Activated CD8-positive, alpha-beta memory T cell treated with anti-CD3 and anti-CD28 coated beads, Interleukin-2, amount 50 U/mL, for 24 hours (primary cell): ENCODE measurements around the gene SPDYA.

Experiments used
- DNase-seq: peaks from one replicate; pipeline ENCODE4 v3.0.0-alpha.2; 2020; ENCODE audit errors: extremely low read depth

Gene SPDYA

DNA sequence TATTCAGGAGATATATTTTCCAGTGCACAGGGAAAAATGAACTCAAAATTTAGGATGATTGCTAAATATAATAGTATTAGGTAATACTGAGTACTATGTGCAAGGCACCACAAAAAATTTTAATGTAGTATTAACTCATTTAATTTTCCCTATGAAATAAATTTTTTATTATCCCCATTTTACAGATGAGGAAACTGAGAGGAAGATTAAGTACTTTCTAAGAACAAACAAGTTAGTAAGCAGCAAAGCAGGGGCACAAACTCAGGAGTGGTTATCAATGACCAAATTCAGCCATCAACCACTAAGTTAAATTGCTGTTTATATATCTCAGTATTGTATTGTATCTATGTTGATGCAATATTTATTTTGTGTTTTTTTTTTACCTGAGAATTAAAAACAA, 14.2 kb downstream of the SPDYA start:
- DNase-seq: no peak

DNA sequence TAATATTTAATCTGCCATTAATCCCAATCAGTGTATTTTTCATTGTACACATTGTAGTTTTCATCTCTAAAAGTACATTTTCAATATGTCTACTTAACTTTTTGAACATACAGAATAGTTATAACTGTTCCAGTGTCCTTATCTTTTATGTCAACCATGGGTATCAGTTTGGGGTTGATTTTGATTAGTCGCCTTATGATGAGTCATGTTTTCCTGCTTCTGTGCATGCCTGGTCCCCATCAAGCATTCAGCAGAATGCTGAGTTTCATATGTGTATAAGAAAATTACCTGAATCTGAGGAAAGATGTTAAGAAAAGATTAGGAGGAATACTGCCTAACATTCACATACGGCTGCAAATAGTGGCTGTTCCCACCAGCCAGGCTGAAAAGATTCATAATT, 17.7 kb downstream of the SPDYA start:
- no peak for DNase-seq

DNA sequence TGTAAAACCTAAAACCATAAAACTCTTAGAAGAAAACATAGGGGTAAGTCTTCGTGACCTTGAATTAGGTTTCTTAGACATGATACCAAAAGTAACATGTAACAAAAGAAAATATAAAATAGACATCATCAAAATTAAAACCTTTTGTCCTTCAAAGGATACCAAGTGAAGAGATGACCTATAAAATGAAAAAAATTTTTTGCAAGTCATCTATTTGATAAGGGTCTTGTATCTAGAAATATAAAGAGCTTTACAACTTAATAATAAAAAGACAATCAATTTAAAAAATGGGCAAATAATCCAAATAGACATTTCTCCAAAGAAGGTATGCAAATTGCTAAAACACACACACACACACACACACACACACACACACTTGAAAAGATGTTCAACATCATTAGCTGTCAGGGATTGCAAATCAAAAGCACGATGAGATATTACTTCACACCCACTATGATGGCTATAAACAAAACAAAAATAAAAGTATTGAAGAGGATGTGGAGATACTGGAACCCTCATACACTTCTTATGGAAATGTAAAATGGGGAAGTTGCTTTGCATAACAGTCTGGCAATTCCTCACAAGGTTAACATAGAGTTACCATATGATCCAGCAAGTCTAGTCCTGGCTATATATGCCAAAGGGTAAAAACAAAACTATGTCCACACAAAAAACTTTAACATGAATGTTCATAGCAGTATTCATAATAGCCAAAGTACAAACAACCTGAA, 23.3 kb downstream of the SPDYA start:
- DNase-seq: no peak

GRCh38 chr2:28835781-28836180, 25.1 kb downstream of the SPDYA start:
- no peak for DNase-seq

DNA sequence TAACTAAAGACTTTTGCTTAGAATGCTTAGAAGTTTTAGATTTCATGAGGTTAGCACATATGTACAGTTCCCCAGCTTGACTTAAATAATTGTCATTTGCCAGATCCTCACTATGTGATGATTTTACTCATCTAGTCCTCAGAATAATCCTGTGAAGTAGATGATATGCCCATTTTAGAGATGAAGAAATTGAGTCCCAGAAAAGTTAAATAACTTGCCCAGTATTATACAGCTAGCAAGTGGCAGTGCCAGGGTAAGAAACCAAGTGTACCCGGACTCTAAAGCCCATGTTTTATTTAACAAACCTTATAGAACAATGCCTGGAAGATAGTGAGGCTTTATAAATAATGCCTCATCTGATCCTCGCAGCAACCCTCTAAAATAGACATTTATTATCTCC, 28.3 kb downstream of the SPDYA start:
- DNase-seq: no peak

DNA sequence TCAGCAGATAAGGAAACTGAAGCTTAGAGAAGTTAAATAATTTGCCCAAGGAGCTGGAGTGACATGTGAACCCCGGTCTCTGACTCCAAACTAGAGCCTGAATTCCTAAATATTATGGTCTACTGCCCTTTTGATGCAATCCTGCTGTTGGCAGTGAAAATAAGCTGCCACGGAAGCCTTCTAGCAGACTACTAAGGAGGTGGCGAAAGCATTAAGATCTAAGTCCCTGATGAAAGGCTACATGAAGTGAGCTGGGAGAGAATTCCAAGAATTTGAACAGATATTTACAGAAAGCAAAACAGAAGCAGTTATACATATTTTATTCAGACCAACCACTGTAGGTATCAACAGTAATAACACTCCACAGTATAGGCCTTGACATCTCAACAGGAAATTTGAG, 31.4 kb downstream of the SPDYA start:
- DNase-seq: no peak

GRCh38 chr2:28855193-28855592, 44.6 kb downstream of the SPDYA start:
- no peak for DNase-seq

GRCh38 chr2:28855977-28856376, 45.3 kb downstream of the SPDYA start:
- DNase-seq: no peak

- DNase-seq: no peak
Observed at GRCh38 chr2:28868611-28869010, 58.0 kb downstream of the SPDYA start.

DNA sequence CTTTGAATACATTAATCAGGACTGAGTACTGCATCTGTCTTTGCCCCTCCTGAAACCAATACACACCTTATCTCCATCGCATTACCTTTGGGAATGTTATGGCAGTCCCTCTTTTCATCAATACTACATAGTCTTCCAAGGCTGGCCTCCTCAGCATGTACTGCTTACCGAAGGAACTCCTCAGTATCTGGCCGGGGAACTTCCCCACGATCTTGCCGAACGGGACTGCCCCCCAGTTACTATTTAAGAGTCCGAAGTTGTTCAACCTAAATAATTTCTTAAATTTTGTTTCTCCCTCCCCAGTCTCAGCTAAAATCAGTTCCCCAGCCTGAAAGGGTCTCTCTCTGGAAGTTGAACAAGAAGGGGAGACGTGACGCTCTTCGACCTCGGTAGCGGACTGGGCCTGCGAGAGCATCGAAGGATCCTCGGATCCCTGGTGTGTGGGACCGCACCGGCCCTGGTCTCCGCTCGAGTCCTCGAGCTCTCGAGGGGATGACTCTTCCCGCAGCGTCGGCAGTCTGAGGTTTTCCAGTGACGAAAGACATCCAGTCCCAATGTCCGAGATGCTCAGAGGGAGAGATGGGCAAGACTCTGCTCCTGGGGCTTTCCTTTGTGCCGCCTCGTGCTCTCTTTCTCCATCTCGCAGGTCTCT, 59.0 kb downstream of the SPDYA start:
- DNase-seq: no peak

DNA sequence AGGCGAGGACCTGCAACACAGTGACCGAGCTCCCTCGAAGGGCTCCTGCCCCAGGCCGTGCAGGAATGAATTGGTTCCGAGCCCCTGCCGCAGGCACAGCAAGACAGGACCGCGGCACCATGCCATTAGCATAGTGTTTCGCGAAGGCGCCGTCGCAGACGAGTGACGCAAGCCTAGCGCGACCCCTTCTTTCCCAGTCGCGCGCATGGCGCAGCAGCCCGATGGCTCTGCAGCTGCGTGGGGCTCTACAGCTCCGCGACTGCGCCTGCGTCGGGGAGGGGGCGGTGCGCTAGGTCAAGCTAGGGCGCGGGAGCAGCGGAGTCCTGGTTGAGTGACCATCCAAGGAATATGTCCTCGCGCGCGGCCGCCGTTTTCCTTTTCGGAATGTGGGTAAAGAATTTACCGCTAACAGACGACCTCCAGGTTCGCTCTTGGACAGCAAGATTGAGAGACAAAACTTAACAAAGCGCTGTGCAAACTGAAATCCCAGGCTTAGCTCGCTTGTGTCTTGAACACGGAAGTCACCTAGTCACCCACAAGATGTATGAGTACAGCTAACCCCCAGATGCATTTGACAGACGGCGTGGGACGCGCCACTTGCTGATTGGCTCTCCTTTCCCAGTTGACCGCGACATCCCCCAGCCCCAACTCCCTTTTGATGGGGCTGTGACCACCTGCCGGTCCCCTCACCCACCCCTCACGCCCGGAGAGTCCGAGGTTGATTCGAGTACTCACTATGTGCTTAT, 59.7 kb downstream of the SPDYA start, which contains the start of gene TRMT61B:
Gene TRMT61B (minus strand): TSS at position 164 of the 746 bp plus-strand sequence. CDS start 32 bp downstream, at position 132.
- DNase-seq: peak; percentile 94

GRCh38 chr2:28871620-28872019, 61.0 kb downstream of the SPDYA start:
- no peak for DNase-seq

DNA sequence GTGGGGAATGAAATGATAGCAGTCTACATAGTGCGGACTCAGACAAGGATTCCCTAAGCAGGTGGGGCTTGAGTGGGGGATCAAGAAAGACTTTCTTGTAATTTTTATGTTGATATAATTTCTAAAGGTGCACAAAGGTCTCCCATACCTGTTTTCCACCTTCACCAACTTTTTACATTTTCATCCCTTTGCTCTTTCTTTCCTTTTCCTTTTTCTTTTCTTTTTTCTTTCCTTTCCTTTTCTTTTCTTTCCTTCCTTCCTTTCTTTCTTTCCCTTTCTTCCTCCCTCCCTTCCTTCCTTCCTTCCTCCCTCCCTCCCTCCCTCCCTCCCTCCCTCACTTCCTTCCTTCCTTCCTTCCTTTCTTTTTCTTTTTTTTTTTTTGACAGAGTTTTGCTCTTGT, 69.6 kb downstream of the SPDYA start:
- no peak for DNase-seq

- DNase-seq: no peak
Observed at GRCh38 chr2:28893488-28893887, 82.9 kb downstream of the SPDYA start.

GRCh38 chr2:28894470-28895188, 84.0 kb downstream of the SPDYA start, which contains the start of gene WDR43:
WDR43 (plus strand) TSS chr2:28894667; CDS start chr2:28894699, 32 bp downstream.
- DNase-seq: peak; percentile 93

DNA sequence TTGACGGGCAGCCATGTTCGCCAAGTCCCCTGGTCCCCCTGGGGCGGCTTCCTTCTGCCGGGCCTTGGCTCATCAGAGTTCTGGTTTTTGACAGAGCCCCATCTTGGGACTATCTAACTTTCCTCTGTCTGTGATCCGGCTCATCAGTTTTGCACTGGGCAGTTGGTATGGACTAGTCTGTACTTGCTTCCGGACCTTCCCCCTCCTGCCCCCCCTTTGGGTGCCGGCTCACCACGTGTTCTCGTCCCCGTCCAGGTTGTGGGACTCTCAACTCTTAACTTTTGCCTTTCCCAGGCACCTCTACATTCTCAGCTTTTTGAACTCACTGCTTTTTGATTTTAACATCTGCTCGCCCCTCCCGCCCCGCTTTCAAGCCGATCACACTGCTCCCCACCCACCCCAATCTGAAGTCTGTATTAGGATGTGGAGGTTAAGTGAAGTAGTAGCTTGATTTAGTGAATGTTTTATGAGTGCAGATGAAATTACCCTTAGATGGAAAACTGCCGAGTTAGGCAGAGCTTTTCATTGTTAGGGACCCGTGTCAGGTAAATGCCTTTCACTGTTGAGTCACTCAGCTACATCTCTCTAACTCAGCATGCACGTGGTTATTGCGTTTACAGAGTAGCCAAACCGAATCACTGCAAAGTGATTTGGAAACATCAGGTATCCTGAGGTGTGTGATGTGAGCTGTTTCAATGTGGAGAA, 84.7 kb downstream of the SPDYA start:
- no peak for DNase-seq

DNA sequence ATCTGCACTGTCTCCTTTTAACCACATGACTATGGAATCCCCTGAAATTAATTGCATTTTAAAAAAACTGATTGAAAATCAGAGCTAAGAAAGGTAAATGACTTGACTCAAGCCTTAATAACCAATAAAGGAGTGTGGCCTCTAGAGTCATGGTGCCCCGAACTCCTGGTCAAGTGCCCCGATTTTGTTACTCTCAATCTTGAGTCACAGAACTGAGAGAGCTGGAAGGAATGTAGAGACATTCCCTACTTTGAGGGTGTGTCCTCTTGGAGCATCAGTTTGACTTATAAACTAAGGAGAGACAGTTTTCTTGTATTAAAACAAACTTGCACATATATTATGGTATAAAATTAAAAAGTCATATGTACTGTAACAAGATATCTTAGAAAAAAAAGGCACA, 86.3 kb downstream of the SPDYA start:
- DNase-seq: no peak

DNA sequence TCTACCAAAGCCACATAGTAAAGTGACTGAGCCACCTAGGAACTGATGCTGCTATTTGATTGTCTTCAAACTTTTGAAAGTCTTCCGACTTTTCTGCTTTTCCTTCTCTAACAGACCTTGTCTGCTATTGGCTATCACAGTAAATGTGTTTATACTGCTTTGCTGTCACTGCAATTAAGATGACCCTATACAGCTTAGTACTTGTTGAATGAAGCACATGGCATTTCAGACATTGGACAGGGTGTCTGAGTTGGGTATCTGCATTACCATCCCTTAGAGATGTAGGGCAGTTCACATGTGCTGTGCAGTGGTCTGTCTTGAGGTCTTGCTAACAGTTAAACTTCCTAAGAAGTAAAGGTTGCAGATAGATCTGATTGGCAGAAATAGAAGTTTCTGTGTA, 87.4 kb downstream of the SPDYA start:
- no peak for DNase-seq
